Measurements from ENCODE around the gene CLCA4.

Gene CLCA4

GRCh38 chr1:86523670-86524354 is 23.1 kb upstream of the CLCA4 start:
- no peak overlapping the region for H3K4me3 ChIP-seq (ENCODE audit: low read depth, low read length)
- no peaks in the 10 kb centered on the region for H3K4me1 ChIP-seq (ENCODE audit: control insufficient read depth, insufficient read depth, low read length)
- ChIA-PET CTCF (no interaction called here), POLR2A (no interaction called here)
- no peak for TF ChIP-seq KLF7 (tag by site-specific recombination; IDR thresholded peaks at IDR 0.05; ENCODE audit: borderline replicate concordance)
- no peak for TF ChIP-seq SP7 (tag by site-specific recombination; IDR thresholded peaks at IDR 0.05)
- no peak for TF ChIP-seq ZNF133 (tag by site-specific recombination; IDR thresholded peaks at IDR 0.05)
- no peak for TF ChIP-seq FEZF1 (tag by site-specific recombination; IDR thresholded peaks at IDR 0.05)
- no peak for TF ChIP-seq ZNF350 (tag by site-specific recombination; IDR thresholded peaks at IDR 0.05)
- TF ChIP-seq ZBTB20 (tag by site-specific recombination; IDR thresholded peaks at IDR 0.05), result no peak
- TF ChIP-seq, protein P1, sequence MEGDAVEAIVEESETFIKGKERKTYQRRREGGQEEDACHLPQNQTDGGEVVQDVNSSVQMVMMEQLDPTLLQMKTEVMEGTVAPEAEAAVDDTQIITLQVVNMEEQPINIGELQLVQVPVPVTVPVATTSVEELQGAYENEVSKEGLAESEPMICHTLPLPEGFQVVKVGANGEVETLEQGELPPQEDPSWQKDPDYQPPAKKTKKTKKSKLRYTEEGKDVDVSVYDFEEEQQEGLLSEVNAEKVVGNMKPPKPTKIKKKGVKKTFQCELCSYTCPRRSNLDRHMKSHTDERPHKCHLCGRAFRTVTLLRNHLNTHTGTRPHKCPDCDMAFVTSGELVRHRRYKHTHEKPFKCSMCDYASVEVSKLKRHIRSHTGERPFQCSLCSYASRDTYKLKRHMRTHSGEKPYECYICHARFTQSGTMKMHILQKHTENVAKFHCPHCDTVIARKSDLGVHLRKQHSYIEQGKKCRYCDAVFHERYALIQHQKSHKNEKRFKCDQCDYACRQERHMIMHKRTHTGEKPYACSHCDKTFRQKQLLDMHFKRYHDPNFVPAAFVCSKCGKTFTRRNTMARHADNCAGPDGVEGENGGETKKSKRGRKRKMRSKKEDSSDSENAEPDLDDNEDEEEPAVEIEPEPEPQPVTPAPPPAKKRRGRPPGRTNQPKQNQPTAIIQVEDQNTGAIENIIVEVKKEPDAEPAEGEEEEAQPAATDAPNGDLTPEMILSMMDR (tag by site-specific recombination; IDR thresholded peaks at IDR 0.05), result no peak
- no peak for TF ChIP-seq BCL6B (tag by site-specific recombination; IDR thresholded peaks at IDR 0.05)
- no peak for TF ChIP-seq RBAK (tag by site-specific recombination; IDR thresholded peaks at IDR 0.05)
- no peak for TF ChIP-seq ZNF677 (tag by site-specific recombination; IDR thresholded peaks at IDR 0.05)
- TF ChIP-seq GLIS2 (tag by site-specific recombination; IDR thresholded peaks at IDR 0.05), result no peak
- TF ChIP-seq, protein P2, sequence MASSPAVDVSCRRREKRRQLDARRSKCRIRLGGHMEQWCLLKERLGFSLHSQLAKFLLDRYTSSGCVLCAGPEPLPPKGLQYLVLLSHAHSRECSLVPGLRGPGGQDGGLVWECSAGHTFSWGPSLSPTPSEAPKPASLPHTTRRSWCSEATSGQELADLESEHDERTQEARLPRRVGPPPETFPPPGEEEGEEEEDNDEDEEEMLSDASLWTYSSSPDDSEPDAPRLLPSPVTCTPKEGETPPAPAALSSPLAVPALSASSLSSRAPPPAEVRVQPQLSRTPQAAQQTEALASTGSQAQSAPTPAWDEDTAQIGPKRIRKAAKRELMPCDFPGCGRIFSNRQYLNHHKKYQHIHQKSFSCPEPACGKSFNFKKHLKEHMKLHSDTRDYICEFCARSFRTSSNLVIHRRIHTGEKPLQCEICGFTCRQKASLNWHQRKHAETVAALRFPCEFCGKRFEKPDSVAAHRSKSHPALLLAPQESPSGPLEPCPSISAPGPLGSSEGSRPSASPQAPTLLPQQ (tag by site-specific recombination; IDR thresholded peaks at IDR 0.05), result no peak
- H3K9me3 ChIP-seq (ENCODE audit: control insufficient read depth, insufficient read depth, low read depth, low read length), result no peaks in the 10 kb centered on the region
- no peaks in the 10 kb centered on the region for H3K36me3 ChIP-seq (ENCODE audit: control insufficient read depth in 2 of 2, insufficient read depth in 1 of 2, low read length in 2 of 2)
- no peak overlapping the region for H3K27ac ChIP-seq (ENCODE audit: extremely low read depth, low read depth, low read length)

GRCh38 chr1:86527306-86527705 is 19.6 kb upstream of the CLCA4 start:
- Histone ChIP-seq H3K4me1 (ENCODE audit: control insufficient read depth, insufficient read depth, low read length) (no peaks in the 10 kb centered on the region), H3K4me3 (ENCODE audit: low read depth, low read length) (no peak overlapping the region), H3K9me3 (ENCODE audit: control insufficient read depth, insufficient read depth, low read depth, low read length) (no peaks in the 10 kb centered on the region), H3K36me3 (ENCODE audit: control insufficient read depth in 2 of 2, insufficient read depth in 1 of 2, low read length in 2 of 2) (no peaks in the 10 kb centered on the region), H3K27ac (ENCODE audit: extremely low read depth, low read depth, low read length) (no peak overlapping the region)
- CTCF ChIA-PET, result interaction anchor here (0.6 kb wide), 1 partner anchor 532 kb away, joined by 3 read pairs; no protein-coding TSS in a partner anchor
- POLR2A ChIA-PET, result no interaction called here
- TF ChIP-seq ZNF510 (tag by site-specific recombination; IDR thresholded peaks at IDR 0.05; ENCODE audit: insufficient replicate concordance), result no peak
- TF ChIP-seq ZNF423 (tag by site-specific recombination; IDR thresholded peaks at IDR 0.05), result no peak
- no peak for TF ChIP-seq YY1 (tag by site-specific recombination; IDR thresholded peaks at IDR 0.05)
- no peak for TF ChIP-seq ZNF610 (tag by site-specific recombination; IDR thresholded peaks at IDR 0.05; ENCODE audit: borderline replicate concordance)
- TF ChIP-seq ZNF433 (tag by site-specific recombination; IDR thresholded peaks at IDR 0.05; ENCODE audit: low read depth), result no peak
- no peak for TF ChIP-seq ZBTB8A (tag by site-specific recombination; IDR thresholded peaks at IDR 0.05)
- no peak for TF ChIP-seq ZNF707 (tag by site-specific recombination; IDR thresholded peaks at IDR 0.05)
- no peak for TF ChIP-seq ZNF626 (tag by site-specific recombination; IDR thresholded peaks at IDR 0.05)
- TF ChIP-seq ZNF10 (tag by site-specific recombination; IDR thresholded peaks at IDR 0.05), result no peak
- TF ChIP-seq, protein P3, sequence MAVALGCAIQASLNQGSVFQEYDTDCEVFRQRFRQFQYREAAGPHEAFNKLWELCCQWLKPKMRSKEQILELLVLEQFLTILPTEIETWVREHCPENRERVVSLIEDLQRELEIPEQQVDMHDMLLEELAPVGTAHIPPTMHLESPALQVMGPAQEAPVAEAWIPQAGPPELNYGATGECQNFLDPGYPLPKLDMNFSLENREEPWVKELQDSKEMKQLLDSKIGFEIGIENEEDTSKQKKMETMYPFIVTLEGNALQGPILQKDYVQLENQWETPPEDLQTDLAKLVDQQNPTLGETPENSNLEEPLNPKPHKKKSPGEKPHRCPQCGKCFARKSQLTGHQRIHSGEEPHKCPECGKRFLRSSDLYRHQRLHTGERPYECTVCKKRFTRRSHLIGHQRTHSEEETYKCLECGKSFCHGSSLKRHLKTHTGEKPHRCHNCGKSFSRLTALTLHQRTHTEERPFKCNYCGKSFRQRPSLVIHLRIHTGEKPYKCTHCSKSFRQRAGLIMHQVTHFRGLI (tag by site-specific recombination; IDR thresholded peaks at IDR 0.05), result no peak
- TF ChIP-seq REPIN1 (tag by site-specific recombination; IDR thresholded peaks at IDR 0.05; ENCODE audit: low read depth), result no peak
- TF ChIP-seq, protein P4, sequence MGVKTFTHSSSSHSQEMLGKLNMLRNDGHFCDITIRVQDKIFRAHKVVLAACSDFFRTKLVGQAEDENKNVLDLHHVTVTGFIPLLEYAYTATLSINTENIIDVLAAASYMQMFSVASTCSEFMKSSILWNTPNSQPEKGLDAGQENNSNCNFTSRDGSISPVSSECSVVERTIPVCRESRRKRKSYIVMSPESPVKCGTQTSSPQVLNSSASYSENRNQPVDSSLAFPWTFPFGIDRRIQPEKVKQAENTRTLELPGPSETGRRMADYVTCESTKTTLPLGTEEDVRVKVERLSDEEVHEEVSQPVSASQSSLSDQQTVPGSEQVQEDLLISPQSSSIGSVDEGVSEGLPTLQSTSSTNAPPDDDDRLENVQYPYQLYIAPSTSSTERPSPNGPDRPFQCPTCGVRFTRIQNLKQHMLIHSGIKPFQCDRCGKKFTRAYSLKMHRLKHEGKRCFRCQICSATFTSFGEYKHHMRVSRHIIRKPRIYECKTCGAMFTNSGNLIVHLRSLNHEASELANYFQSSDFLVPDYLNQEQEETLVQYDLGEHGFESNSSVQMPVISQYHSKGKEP (tag by site-specific recombination; IDR thresholded peaks at IDR 0.05), result no peak
- no peak for TF ChIP-seq ZNF600 (tag by site-specific recombination; IDR thresholded peaks at IDR 0.05)
- TF ChIP-seq ZNF341 (tag by site-specific recombination; IDR thresholded peaks at IDR 0.05; ENCODE audit: low read depth), result no peak

Data from HEK293 (cell line).